Measurements from ENCODE around the gene SEMA3D. TPM values are rescaled to one million over a fixed set of nuclear protein-coding genes. Genes with fewer than 3 reads are reported as not detected.

Gene SEMA3D
- total and polyA plus RNA-seq, 4 experiments from 2014 or later: not detected

GRCh38 chr7:84970670-84971069, 216.2 kb downstream of the SEMA3D start:
- no peaks in the 10 kb centered on the region for H3K9me3 ChIP-seq (ENCODE audit: control insufficient read depth in 1 of 2, low read length in 2 of 2)
- Mint-ChIP-seq H3K4me3 (no peak overlapping the region), H3K27ac (no peak overlapping the region), H3K27me3 (no peaks in the 10 kb centered on the region), H3K36me3 (no peaks in the 10 kb centered on the region), H3K4me1 (no peaks in the 10 kb centered on the region), H3K9me3 (peaks cover 0 to 6% (median 2%) of the 10 kb centered on the region in 8 donors)
- DNase-seq: no peak
- H3K27me3 ChIP-seq (ENCODE audit: insufficient read depth, low read length): no peaks in the 10 kb centered on the region
- no peaks in the 10 kb centered on the region for H3K4me1 ChIP-seq (ENCODE audit: insufficient read depth, low read length)
- H3K27ac ChIP-seq (ENCODE audit: low read depth, low read length): no peak overlapping the region
- ChIA-PET POLR2A (ENCODE audit: partially characterized antibody) (no interaction called here), CTCF (ENCODE audit: partially characterized antibody) (no interaction called here)
- no peak overlapping the region for H3K4me3 ChIP-seq (ENCODE audit: low read length in 2 of 2)
- intact Hi-C loops (cut with micrococcal nuclease): no loop called here
- no peaks in the 10 kb centered on the region for H3K36me3 ChIP-seq (ENCODE audit: insufficient read depth, low read length)

- intact Hi-C loops (cut with micrococcal nuclease): no loop called here
- DNase-seq: no peak
- no peaks in the 10 kb centered on the region for H3K27me3 ChIP-seq (ENCODE audit: insufficient read depth, low read length)
- no peaks in the 10 kb centered on the region for H3K27me3 Mint-ChIP-seq
- ChIA-PET POLR2A (ENCODE audit: partially characterized antibody) (no interaction called here), CTCF (ENCODE audit: partially characterized antibody) (no interaction called here)
- no peak overlapping the region for H3K4me3 Mint-ChIP-seq
- no peaks in the 10 kb centered on the region for H3K4me1 ChIP-seq (ENCODE audit: insufficient read depth, low read length)
- no peaks in the 10 kb centered on the region for H3K9me3 ChIP-seq (ENCODE audit: control insufficient read depth in 1 of 2, low read length in 2 of 2)
- no peak overlapping the region for H3K27ac Mint-ChIP-seq
- no peaks in the 10 kb centered on the region for H3K4me1 Mint-ChIP-seq
- H3K36me3 Mint-ChIP-seq: no peaks in the 10 kb centered on the region
- no peak overlapping the region for H3K27ac ChIP-seq (ENCODE audit: low read depth, low read length)
- H3K9me3 Mint-ChIP-seq: peaks cover 0 to 16% (median 3%) of the 10 kb centered on the region in 8 donors
- no peaks in the 10 kb centered on the region for H3K36me3 ChIP-seq (ENCODE audit: insufficient read depth, low read length)
- no peak overlapping the region for H3K4me3 ChIP-seq (ENCODE audit: low read length in 2 of 2)
Observed at GRCh38 chr7:84953234-84953633, 233.6 kb downstream of the SEMA3D start.

- DNase-seq: no peak
- POLR2A ChIA-PET (ENCODE audit: partially characterized antibody): no interaction called here
- Histone ChIP-seq H3K4me3 (ENCODE audit: low read length in 2 of 2) (no peak overlapping the region), H3K27me3 (ENCODE audit: insufficient read depth, low read length) (no peaks in the 10 kb centered on the region), H3K4me1 (ENCODE audit: insufficient read depth, low read length) (no peaks in the 10 kb centered on the region), H3K27ac (ENCODE audit: low read depth, low read length) (no peak overlapping the region), H3K9me3 (ENCODE audit: control insufficient read depth in 1 of 2, low read length in 2 of 2) (no peaks in the 10 kb centered on the region), H3K36me3 (ENCODE audit: insufficient read depth, low read length) (no peaks in the 10 kb centered on the region)
- CTCF ChIA-PET (ENCODE audit: partially characterized antibody): no interaction called here
- Mint-ChIP-seq H3K4me1 (no peaks in the 10 kb centered on the region), H3K9me3 (peaks cover 0 to 13% (median 3%) of the 10 kb centered on the region in 8 donors), H3K36me3 (no peaks in the 10 kb centered on the region), H3K27ac (no peak overlapping the region), H3K4me3 (no peak overlapping the region), H3K27me3 (no peaks in the 10 kb centered on the region)
- intact Hi-C loops (cut with micrococcal nuclease): no loop called here
Observed at GRCh38 chr7:84950836-84951235, 236.0 kb downstream of the SEMA3D start.

- intact Hi-C loops (cut with micrococcal nuclease): no loop called here
- CTCF ChIA-PET (ENCODE audit: partially characterized antibody): no interaction called here
Observed at GRCh38 chr7:84949501-84949900, 237.4 kb downstream of the SEMA3D start.

GRCh38 chr7:84949067-84949466, 237.8 kb downstream of the SEMA3D start:
- no peak for DNase-seq
- Histone ChIP-seq H3K4me1 (ENCODE audit: insufficient read depth, low read length) (no peaks in the 10 kb centered on the region), H3K27ac (ENCODE audit: low read depth, low read length) (no peak overlapping the region), H3K9me3 (ENCODE audit: control insufficient read depth in 1 of 2, low read length in 2 of 2) (no peaks in the 10 kb centered on the region), H3K27me3 (ENCODE audit: insufficient read depth, low read length) (no peaks in the 10 kb centered on the region), H3K4me3 (ENCODE audit: low read length in 2 of 2) (no peak overlapping the region), H3K36me3 (ENCODE audit: insufficient read depth, low read length) (no peaks in the 10 kb centered on the region)
- POLR2A ChIA-PET (ENCODE audit: partially characterized antibody): no interaction called here
- CTCF ChIA-PET (ENCODE audit: partially characterized antibody): no interaction called here
- no peaks in the 10 kb centered on the region for H3K4me1 Mint-ChIP-seq
- H3K4me3 Mint-ChIP-seq: no peak overlapping the region
- no peaks in the 10 kb centered on the region for H3K36me3 Mint-ChIP-seq
- peaks cover 0 to 6% (median 2%) of the 10 kb centered on the region in 8 donors for H3K9me3 Mint-ChIP-seq
- intact Hi-C loops (cut with micrococcal nuclease): no loop called here
- H3K27ac Mint-ChIP-seq: no peak overlapping the region
- H3K27me3 Mint-ChIP-seq: no peaks in the 10 kb centered on the region

More at GRCh38 chr7:84949501-84949900, 237.4 kb downstream of the SEMA3D start:
- no peak for DNase-seq
- Histone ChIP-seq H3K4me3 (ENCODE audit: low read length in 2 of 2) (no peak overlapping the region), H3K36me3 (ENCODE audit: insufficient read depth, low read length) (no peaks in the 10 kb centered on the region), H3K9me3 (ENCODE audit: control insufficient read depth in 1 of 2, low read length in 2 of 2) (no peaks in the 10 kb centered on the region), H3K27me3 (ENCODE audit: insufficient read depth, low read length) (no peaks in the 10 kb centered on the region), H3K4me1 (ENCODE audit: insufficient read depth, low read length) (no peaks in the 10 kb centered on the region), H3K27ac (ENCODE audit: low read depth, low read length) (no peak overlapping the region)
- H3K4me3 Mint-ChIP-seq: no peak overlapping the region
- no peaks in the 10 kb centered on the region for H3K36me3 Mint-ChIP-seq
- H3K27me3 Mint-ChIP-seq: no peaks in the 10 kb centered on the region
- H3K4me1 Mint-ChIP-seq: no peaks in the 10 kb centered on the region
- POLR2A ChIA-PET (ENCODE audit: partially characterized antibody): no interaction called here
- H3K9me3 Mint-ChIP-seq: peaks cover 0 to 6% (median 2%) of the 10 kb centered on the region in 8 donors
- no peak overlapping the region for H3K27ac Mint-ChIP-seq

- no peaks in the 10 kb centered on the region for H3K4me1 ChIP-seq (ENCODE audit: insufficient read depth, low read length)
- H3K27ac ChIP-seq (ENCODE audit: low read depth, low read length): no peak overlapping the region
- POLR2A ChIA-PET (ENCODE audit: partially characterized antibody): no interaction called here
- no peaks in the 10 kb centered on the region for H3K36me3 Mint-ChIP-seq
- no peaks in the 10 kb centered on the region for H3K9me3 ChIP-seq (ENCODE audit: control insufficient read depth in 1 of 2, low read length in 2 of 2)
- H3K27me3 ChIP-seq (ENCODE audit: insufficient read depth, low read length): no peaks in the 10 kb centered on the region
- no peak overlapping the region for H3K27ac Mint-ChIP-seq
- no peaks in the 10 kb centered on the region for H3K27me3 Mint-ChIP-seq
- intact Hi-C loops (cut with micrococcal nuclease): no loop called here
- H3K4me1 Mint-ChIP-seq: no peaks in the 10 kb centered on the region
- no peak overlapping the region for H3K4me3 ChIP-seq (ENCODE audit: low read length in 2 of 2)
- H3K4me3 Mint-ChIP-seq: no peak overlapping the region
- H3K36me3 ChIP-seq (ENCODE audit: insufficient read depth, low read length): no peaks in the 10 kb centered on the region
- peaks cover 0 to 6% (median 3%) of the 10 kb centered on the region in 8 donors for H3K9me3 Mint-ChIP-seq
- no peak for DNase-seq
- CTCF ChIA-PET (ENCODE audit: partially characterized antibody): no interaction called here
Observed at GRCh38 chr7:84948634-84949033, 238.2 kb downstream of the SEMA3D start.

GRCh38 chr7:84946549-84946948, 240.3 kb downstream of the SEMA3D start:
- CTCF ChIA-PET (ENCODE audit: partially characterized antibody): no interaction called here

More at GRCh38 chr7:84946549-84946948, 240.3 kb downstream of the SEMA3D start:
- no peaks in the 10 kb centered on the region for H3K27me3 ChIP-seq (ENCODE audit: insufficient read depth, low read length)
- DNase-seq: no peak
- H3K9me3 ChIP-seq (ENCODE audit: control insufficient read depth in 1 of 2, low read length in 2 of 2): no peaks in the 10 kb centered on the region
- no peaks in the 10 kb centered on the region for H3K36me3 Mint-ChIP-seq
- no peak overlapping the region for H3K27ac Mint-ChIP-seq
- no peaks in the 10 kb centered on the region for H3K4me1 ChIP-seq (ENCODE audit: insufficient read depth, low read length)
- POLR2A ChIA-PET (ENCODE audit: partially characterized antibody): no interaction called here
- H3K27me3 Mint-ChIP-seq: no peaks in the 10 kb centered on the region
- H3K4me3 Mint-ChIP-seq: no peak overlapping the region
- intact Hi-C loops (cut with micrococcal nuclease): no loop called here
- H3K27ac ChIP-seq (ENCODE audit: low read depth, low read length): no peak overlapping the region
- no peaks in the 10 kb centered on the region for H3K36me3 ChIP-seq (ENCODE audit: insufficient read depth, low read length)
- no peaks in the 10 kb centered on the region for H3K4me1 Mint-ChIP-seq
- peaks cover 0 to 5% (median 2%) of the 10 kb centered on the region in 8 donors for H3K9me3 Mint-ChIP-seq
- H3K4me3 ChIP-seq (ENCODE audit: low read length in 2 of 2): no peak overlapping the region

Measured in CD4-positive, alpha-beta memory T cell (primary cell).